ENCODE data around the gene NKX1-1.

The NKX1-1 gene

DNA sequence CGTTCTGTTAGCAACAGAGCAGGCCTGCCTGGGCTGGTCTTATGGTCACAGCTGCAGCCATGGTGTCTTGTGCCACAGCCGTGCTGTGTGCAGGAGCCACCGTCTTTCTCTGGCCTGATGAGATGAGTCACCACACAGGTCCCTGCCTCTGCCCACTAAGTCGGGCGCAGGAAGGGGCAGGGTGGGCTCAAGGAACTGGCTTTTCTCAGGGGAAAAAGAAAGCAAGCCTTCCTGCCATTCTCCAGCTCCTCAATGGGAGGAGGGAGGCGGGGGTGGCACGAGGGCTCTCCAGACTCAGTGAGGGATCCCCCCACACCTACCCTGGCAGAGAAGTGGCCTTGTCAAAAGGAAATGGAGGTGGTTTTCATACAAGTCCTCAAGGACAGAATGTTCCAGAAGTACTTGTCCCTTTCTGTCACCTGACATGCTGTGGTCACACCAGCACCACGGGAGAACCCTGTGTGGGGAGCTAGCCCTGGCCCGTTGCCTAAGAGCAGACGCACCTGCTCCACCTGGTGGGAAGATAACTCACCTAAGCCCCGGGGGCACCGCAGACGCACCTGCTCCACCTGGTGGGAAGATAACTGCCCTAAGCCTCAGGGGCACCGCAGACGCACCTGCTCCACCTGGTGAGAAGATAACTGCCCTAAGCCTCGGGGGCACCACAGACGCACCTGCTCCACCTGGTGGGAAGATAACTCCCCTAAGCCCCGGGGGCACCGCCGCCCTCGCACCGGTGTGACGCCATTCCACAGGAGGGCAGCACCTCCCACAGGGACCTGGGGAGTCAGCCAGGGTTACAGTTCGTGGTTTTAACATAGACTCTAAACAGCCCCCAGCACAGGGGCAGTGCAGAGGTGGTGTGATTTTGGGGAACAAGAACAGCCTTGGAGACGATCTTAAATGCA is 40.7 kb downstream of the NKX1-1 start:
- no peaks in the 10 kb centered on the region for H3K9me3 ChIP-seq
- no peak for TF ChIP-seq CTCF (IDR thresholded peaks at IDR 0.05)
- H3K4me3 ChIP-seq (ENCODE audit: low read depth in 1 of 2, low read length in 1 of 2), result no peak overlapping the region
- H3K27ac ChIP-seq, result no peak overlapping the region
- peaks cover 72% of the 10 kb centered on the region for H3K36me3 ChIP-seq
- no peaks in the 10 kb centered on the region for H3K4me1 ChIP-seq (ENCODE audit: control insufficient read depth in 1 of 2, insufficient read depth in 1 of 2, low read depth in 1 of 2, low read length in 1 of 2)
- H3K27me3 ChIP-seq, result no peaks in the 10 kb centered on the region

GRCh38 chr4:1364748-1365147 is 41.5 kb downstream of the NKX1-1 start:
- Histone ChIP-seq H3K4me1 (ENCODE audit: control insufficient read depth in 1 of 2, insufficient read depth in 1 of 2, low read depth in 1 of 2, low read length in 1 of 2) (no peaks in the 10 kb centered on the region), H3K27me3 (no peaks in the 10 kb centered on the region), H3K27ac (no peak overlapping the region), H3K9me3 (no peaks in the 10 kb centered on the region), H3K4me3 (ENCODE audit: low read depth in 1 of 2, low read length in 1 of 2) (no peak overlapping the region), H3K36me3 (peaks cover 74% of the 10 kb centered on the region)
- no peak for TF ChIP-seq CTCF (IDR thresholded peaks at IDR 0.05)

GRCh38 chr4:1364217-1364616 is 42.0 kb downstream of the NKX1-1 start:
- H3K27ac ChIP-seq, result no peak overlapping the region
- no peaks in the 10 kb centered on the region for H3K4me1 ChIP-seq (ENCODE audit: control insufficient read depth in 1 of 2, insufficient read depth in 1 of 2, low read depth in 1 of 2, low read length in 1 of 2)
- peaks cover 78% of the 10 kb centered on the region for H3K36me3 ChIP-seq
- no peak overlapping the region for H3K4me3 ChIP-seq (ENCODE audit: low read depth in 1 of 2, low read length in 1 of 2)
- H3K9me3 ChIP-seq, result no peaks in the 10 kb centered on the region
- no peak for TF ChIP-seq CTCF (IDR thresholded peaks at IDR 0.05)
- no peaks in the 10 kb centered on the region for H3K27me3 ChIP-seq

DNA sequence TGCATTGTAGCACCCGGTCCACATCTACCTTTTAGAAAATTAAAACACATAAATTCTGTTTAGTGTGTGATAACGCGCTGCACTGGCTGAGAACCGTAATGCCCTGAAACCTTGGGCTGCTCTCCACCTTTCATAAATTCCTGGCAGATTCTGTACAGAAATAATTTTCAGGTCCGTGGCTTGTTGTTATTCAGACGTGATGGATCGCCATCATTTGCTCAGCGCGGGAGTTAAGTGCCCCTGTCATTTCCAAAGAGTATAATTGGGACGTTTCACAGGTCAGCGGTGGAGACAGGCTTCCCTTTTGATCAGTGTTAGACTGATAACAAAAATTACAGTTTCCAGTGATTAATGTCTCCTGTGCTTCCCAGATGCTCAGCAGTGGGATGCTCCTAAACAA is 42.7 kb downstream of the NKX1-1 start:
- no peaks in the 10 kb centered on the region for H3K27me3 ChIP-seq
- H3K4me3 ChIP-seq (ENCODE audit: low read depth in 1 of 2, low read length in 1 of 2), result no peak overlapping the region
- no peak overlapping the region for H3K27ac ChIP-seq
- H3K4me1 ChIP-seq (ENCODE audit: control insufficient read depth in 1 of 2, insufficient read depth in 1 of 2, low read depth in 1 of 2, low read length in 1 of 2), result no peaks in the 10 kb centered on the region
- peaks cover 78% of the 10 kb centered on the region for H3K36me3 ChIP-seq
- no peaks in the 10 kb centered on the region for H3K9me3 ChIP-seq
- no peak for TF ChIP-seq CTCF (IDR thresholded peaks at IDR 0.05)

GRCh38 chr4:1362521-1362920 is 43.7 kb downstream of the NKX1-1 start:
- no peaks in the 10 kb centered on the region for H3K4me1 ChIP-seq (ENCODE audit: control insufficient read depth in 1 of 2, insufficient read depth in 1 of 2, low read depth in 1 of 2, low read length in 1 of 2)
- no peak for TF ChIP-seq CTCF (IDR thresholded peaks at IDR 0.05)

More at GRCh38 chr4:1362521-1362920, 43.7 kb downstream of the NKX1-1 start:
- no peaks in the 10 kb centered on the region for H3K9me3 ChIP-seq
- no peak overlapping the region for H3K27ac ChIP-seq
- H3K36me3 ChIP-seq, result peaks cover 78% of the 10 kb centered on the region
- no peaks in the 10 kb centered on the region for H3K27me3 ChIP-seq
- no peak overlapping the region for H3K4me3 ChIP-seq (ENCODE audit: low read depth in 1 of 2, low read length in 1 of 2)

All from neutrophil (primary cell).